ENCODE data around the gene GOLGA8J. TPM values are rescaled to one million over a fixed set of nuclear protein-coding genes. Genes with fewer than 3 reads are reported as not detected.

The GOLGA8J gene
- total RNA-seq, 1 experiment from 2014 or later: not detected

DNA sequence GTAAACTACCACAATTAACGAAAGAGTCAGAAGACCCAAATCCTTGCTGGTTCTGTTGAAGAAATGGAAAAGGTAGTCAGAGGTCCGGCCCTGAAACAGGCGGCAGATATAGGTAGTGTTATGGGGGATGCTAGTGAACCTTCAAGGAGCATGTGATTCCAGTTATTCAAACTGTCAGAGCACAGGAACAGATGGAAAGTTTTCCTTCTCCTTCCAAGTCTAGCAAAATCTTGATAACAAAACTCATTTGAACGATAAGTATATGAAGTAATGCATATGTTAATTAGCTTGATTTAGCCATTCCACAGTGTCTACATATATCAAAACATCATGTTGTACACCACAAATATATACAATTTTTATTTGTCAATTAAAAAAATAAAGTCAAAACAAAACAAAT lies 26.6 kb upstream of the GOLGA8J start:
- H3K4me2 ChIP-seq (ENCODE audit: insufficient read depth, insufficient read length, low read length): no peak overlapping the region
- H3K56ac ChIP-seq (ENCODE audit: insufficient read length, low read depth, low read length): no peak overlapping the region
- no peak overlapping the region for H2BK120ac ChIP-seq (ENCODE audit: low read depth, low read length, poor library complexity, severe bottlenecking)
- no peak overlapping the region for H4K91ac ChIP-seq (ENCODE audit: insufficient read length, low read depth, low read length)
- no peak overlapping the region for H4K8ac ChIP-seq (replicated peaks; ENCODE audit: insufficient read length, low read depth, low read length)
- Mint-ChIP-seq H3K27me3 (ENCODE audit: low read depth) (peaks cover 11% of the 10 kb centered on the region), H3K4me1 (no peaks in the 10 kb centered on the region), H3K27ac (no peak overlapping the region), H3K36me3 (ENCODE audit: insufficient read depth in 1 of 3, low read depth in 3 of 3) (no peaks in the 10 kb centered on the region), H3K9me3 (no peaks in the 10 kb centered on the region; a peak in 1 of 5 replicates), H3K4me3 (no peak overlapping the region)
- H3K9me3 ChIP-seq (ENCODE audit: control insufficient read depth, low read depth, low read length): no peaks in the 10 kb centered on the region
- H3K23me2 ChIP-seq (ENCODE audit: insufficient read length, low read depth, low read length, poor library complexity, severe bottlenecking): no peaks in the 10 kb centered on the region
- H3K4ac ChIP-seq (ENCODE audit: low read depth, low read length): no peak overlapping the region
- no peak overlapping the region for H2BK15ac ChIP-seq (ENCODE audit: low read depth, low read length)
- H3K79me1 ChIP-seq (ENCODE audit: insufficient read depth, low read depth, low read length, poor library complexity, severe bottlenecking): no peaks in the 10 kb centered on the region
- no peak overlapping the region for H4K5ac ChIP-seq (ENCODE audit: insufficient read length, low read depth, low read length)
- WGBS (ENCODE audit: extremely low coverage, insufficient read length, low lambda C conversion rate): no CpG with 5 or more reads among the region's 4 CpGs
- H3K79me2 ChIP-seq (ENCODE audit: insufficient read depth, low read length): no peaks in the 10 kb centered on the region
- H3K14ac ChIP-seq (ENCODE audit: insufficient read depth, low read length): no peak overlapping the region
- H2BK20ac ChIP-seq (ENCODE audit: low read depth, low read length, poor library complexity, severe bottlenecking): no peak overlapping the region
- TF ChIP-seq, protein P1, sequence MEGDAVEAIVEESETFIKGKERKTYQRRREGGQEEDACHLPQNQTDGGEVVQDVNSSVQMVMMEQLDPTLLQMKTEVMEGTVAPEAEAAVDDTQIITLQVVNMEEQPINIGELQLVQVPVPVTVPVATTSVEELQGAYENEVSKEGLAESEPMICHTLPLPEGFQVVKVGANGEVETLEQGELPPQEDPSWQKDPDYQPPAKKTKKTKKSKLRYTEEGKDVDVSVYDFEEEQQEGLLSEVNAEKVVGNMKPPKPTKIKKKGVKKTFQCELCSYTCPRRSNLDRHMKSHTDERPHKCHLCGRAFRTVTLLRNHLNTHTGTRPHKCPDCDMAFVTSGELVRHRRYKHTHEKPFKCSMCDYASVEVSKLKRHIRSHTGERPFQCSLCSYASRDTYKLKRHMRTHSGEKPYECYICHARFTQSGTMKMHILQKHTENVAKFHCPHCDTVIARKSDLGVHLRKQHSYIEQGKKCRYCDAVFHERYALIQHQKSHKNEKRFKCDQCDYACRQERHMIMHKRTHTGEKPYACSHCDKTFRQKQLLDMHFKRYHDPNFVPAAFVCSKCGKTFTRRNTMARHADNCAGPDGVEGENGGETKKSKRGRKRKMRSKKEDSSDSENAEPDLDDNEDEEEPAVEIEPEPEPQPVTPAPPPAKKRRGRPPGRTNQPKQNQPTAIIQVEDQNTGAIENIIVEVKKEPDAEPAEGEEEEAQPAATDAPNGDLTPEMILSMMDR (conservative IDR thresholded peaks at IDR 0.05): no peak
- H3K18ac ChIP-seq (ENCODE audit: insufficient read length, low read depth, low read length): no peak overlapping the region
- H2BK5ac ChIP-seq (ENCODE audit: insufficient read length, low read length): no peak overlapping the region
- H4K20me1 ChIP-seq (ENCODE audit: control insufficient read depth, insufficient read depth, insufficient read length): no peaks in the 10 kb centered on the region
- DNase-seq: no peak
- H3K4me1 ChIP-seq (ENCODE audit: insufficient read depth, low read length): no peaks in the 10 kb centered on the region
- H2BK12ac ChIP-seq (ENCODE audit: insufficient read length, low read depth, low read length): no peak overlapping the region
- H3K27me3 ChIP-seq (ENCODE audit: insufficient read depth, low read length): no peaks in the 10 kb centered on the region
- no peak overlapping the region for H2AK5ac ChIP-seq (ENCODE audit: insufficient read length, low read length)
- H2AFZ ChIP-seq (ENCODE audit: low read length): no peak overlapping the region
- no peak overlapping the region for H3K9ac ChIP-seq (ENCODE audit: extremely low read depth, insufficient read length, low read length)
- no peak overlapping the region for H3T11ph ChIP-seq (ENCODE audit: low read length)
- H3K23ac ChIP-seq (ENCODE audit: insufficient read length, low read depth, low read length): no peak overlapping the region
- H3K27ac ChIP-seq (ENCODE audit: insufficient read length, low read depth, low read length): no peak overlapping the region
